ENCODE results near the gene NLE1.

NLE1 gene

GRCh38 chr17:35132816-35133550, 9.1 kb downstream of the NLE1 start:
- no peak for DNase-seq (ENCODE audit: low read depth)
- in situ Hi-C loops (cut with HindIII; ENCODE audit: low sequenced_read_pairs) = loop anchor here (25.0 kb wide), 3 partner anchors 404 to 696 kb away; partner anchors contain the start of gene SLFN12L
- H3K4me3 ChIP-seq (ENCODE audit: low read depth, low read length) = no peak overlapping the region
- no peak for TF ChIP-seq CTCF (IDR thresholded peaks at IDR 0.05; ENCODE audit: low read depth, low read length, missing control alignments)

DNA sequence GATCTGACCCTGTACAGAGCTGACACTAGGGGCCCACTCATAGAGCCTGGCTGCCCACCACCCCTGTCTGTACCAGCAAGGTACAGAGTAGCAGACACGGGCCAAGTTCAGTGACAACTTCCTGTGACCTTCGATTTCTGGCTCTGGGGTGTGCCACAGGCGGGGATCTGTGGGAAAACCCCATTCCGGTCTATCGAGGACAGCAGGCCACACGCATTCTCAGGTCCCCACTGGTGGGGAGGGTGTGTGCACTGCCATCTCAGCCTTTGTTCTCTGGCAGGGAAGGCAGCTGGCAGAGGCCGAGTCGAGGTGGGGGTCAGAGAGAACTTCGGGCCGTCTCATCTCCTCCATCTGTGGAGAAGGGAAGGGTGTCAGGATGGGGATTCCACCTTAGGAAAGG, 10.0 kb downstream of the NLE1 start:
- in situ Hi-C loops (cut with HindIII; ENCODE audit: low sequenced_read_pairs) = loop anchor here (25.0 kb wide), 3 partner anchors 405 to 695 kb away; partner anchors contain the start of gene SLFN12L
- DNase-seq (ENCODE audit: low read depth) = no peak
- no peak overlapping the region for H3K4me3 ChIP-seq (ENCODE audit: low read depth, low read length)
- no peak for TF ChIP-seq CTCF (IDR thresholded peaks at IDR 0.05; ENCODE audit: low read depth, low read length, missing control alignments)

DNA sequence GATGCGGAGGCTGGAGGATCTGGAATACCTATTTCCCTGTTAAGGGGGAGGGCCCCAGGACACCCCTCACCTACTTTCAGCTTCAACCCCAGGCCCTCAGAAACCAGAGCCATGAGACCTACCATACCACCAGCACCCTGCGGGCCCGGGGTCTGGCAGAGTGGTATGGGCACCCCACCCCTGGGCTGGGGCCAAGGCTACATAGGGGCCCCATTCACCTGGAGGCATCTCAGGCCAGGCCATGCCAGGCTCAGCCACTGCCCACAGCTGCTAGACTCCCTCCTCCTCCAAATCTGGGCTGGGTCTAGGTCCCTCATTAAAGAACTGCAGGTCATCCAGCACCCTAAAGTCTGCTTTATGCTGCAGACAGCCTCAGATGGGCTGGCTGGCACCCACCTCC, 11.7 kb downstream of the NLE1 start:
- no peak for DNase-seq (ENCODE audit: low read depth)
- no peak for TF ChIP-seq CTCF (IDR thresholded peaks at IDR 0.05; ENCODE audit: low read depth, low read length, missing control alignments)
- no peak overlapping the region for H3K4me3 ChIP-seq (ENCODE audit: low read depth, low read length)
- in situ Hi-C loops (cut with HindIII; ENCODE audit: low sequenced_read_pairs) = loop anchor here (25.0 kb wide), 3 partner anchors 407 to 693 kb away; partner anchors contain the start of gene SLFN12L

DNA sequence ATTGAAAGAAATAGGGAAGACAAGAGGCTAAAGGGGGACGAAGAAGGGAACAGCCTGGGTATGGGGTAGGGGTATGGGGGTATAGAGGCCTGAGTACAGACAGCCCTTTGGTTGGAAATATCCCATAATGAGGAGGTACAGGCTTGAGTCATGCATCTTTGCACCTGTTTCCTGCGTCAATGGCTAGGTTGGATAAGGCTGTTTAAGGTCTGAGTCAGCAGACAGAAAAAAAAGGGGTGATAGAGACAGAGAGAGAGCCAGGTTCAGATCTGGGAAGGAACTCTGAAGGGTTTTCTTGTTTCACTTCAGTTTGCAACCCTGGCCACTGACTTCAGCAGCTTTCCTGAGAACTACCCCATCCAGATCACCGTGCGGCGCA, 12.1 kb downstream of the NLE1 start:
- TF ChIP-seq CTCF (IDR thresholded peaks at IDR 0.05; ENCODE audit: low read depth, low read length, missing control alignments) = no peak
- no peak overlapping the region for H3K4me3 ChIP-seq (ENCODE audit: low read depth, low read length)
- DNase-seq (ENCODE audit: low read depth) = no peak
- in situ Hi-C loops (cut with HindIII; ENCODE audit: low sequenced_read_pairs) = loop anchor here (5.0 to 25.0 kb wide), 4 partner anchors 407 to 693 kb away; partner anchors contain the start of gene SLFN12L

DNA sequence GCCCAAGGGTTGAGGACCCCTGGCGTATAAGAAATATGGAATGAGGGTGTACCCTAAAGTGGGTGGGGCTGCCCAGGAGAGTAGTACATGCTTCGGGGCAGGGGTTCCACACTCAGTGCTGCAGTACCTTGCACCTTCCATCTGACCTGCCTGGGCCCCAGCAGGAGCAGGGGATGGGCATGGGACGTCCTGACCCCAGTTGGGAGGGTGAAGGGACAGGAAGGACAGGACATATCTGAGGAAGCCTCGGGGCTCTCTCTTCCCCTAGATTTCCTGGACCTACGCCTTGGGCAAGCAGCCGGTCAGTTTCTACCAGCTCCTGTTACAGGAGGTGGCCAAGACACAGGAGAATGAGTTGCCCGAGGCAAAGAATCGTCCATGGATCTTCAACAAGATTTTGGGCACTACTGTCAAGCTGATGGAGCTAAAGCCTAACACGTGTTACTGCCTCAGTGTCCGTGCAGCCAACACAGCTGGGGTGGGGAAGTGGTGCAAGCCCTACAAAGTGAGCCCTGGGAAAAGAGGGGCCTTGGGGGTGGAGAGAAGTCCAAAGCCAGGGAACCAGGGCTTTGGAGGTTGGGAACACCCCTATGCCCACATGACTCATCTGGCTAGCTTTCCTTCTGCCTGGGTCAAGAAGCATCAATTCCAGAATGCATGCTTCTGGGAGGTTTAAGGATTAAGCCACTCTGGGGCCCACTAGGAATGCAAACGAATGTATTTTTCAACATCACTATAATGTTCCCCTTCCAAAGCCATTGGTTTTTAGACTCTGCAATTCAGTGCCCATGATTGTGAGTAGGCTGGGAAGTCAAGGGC, 12.7 kb downstream of the NLE1 start:
- no peak for TF ChIP-seq CTCF (IDR thresholded peaks at IDR 0.05; ENCODE audit: low read depth, low read length, missing control alignments)
- in situ Hi-C loops (cut with HindIII; ENCODE audit: low sequenced_read_pairs) = loop anchor here (5.0 to 25.0 kb wide), 4 partner anchors 408 to 692 kb away; partner anchors contain the start of gene SLFN12L
- DNase-seq (ENCODE audit: low read depth) = no peak
- no peak overlapping the region for H3K4me3 ChIP-seq (ENCODE audit: low read depth, low read length)

GRCh38 chr17:35127751-35128514, 14.2 kb downstream of the NLE1 start:
- no peak for DNase-seq (ENCODE audit: low read depth)
- in situ Hi-C loops (cut with HindIII; ENCODE audit: low sequenced_read_pairs) = loop anchor here (5.0 to 25.0 kb wide), 4 partner anchors 409 to 691 kb away; partner anchors contain the start of gene SLFN12L
- H3K4me3 ChIP-seq (ENCODE audit: low read depth, low read length) = no peak overlapping the region
- no peak for TF ChIP-seq CTCF (IDR thresholded peaks at IDR 0.05; ENCODE audit: low read depth, low read length, missing control alignments)
